Measurements from ENCODE around the gene NR5A1.

The NR5A1 gene

GRCh38 chr9:124480621-124480981, 26.6 kb downstream of the NR5A1 start:
- WGBS, result 21% methylated on average over 6 of the region's 7 CpGs

GRCh38 chr9:124479947-124480620, 27.1 kb downstream of the NR5A1 start:
- no peak overlapping the region for H4K8ac ChIP-seq (ENCODE audit: low read length)
- no peak overlapping the region for H3K9ac ChIP-seq (ENCODE audit: low read length)
- H3K27ac ChIP-seq (ENCODE audit: low read length, poor library complexity, severe bottlenecking), result no peak overlapping the region
- H2BK12ac ChIP-seq (ENCODE audit: low read length in 2 of 2), result no peak overlapping the region
- H3K4me3 ChIP-seq (ENCODE audit: insufficient read depth in 1 of 2, low read depth in 1 of 2, low read length in 2 of 2), result no peak overlapping the region
- no peak overlapping the region for H3K23ac ChIP-seq (ENCODE audit: low read length in 2 of 2)
- H3K18ac ChIP-seq (ENCODE audit: low read depth in 1 of 2, low read length in 2 of 2), result no peak overlapping the region
- no peak overlapping the region for H4K91ac ChIP-seq (ENCODE audit: low read length)
- no peaks in the 10 kb centered on the region for H3K36me3 ChIP-seq (ENCODE audit: control insufficient read depth in 1 of 2, insufficient read depth in 2 of 2, low read depth in 1 of 2, low read length in 2 of 2)
- H3K4me1 ChIP-seq (ENCODE audit: control insufficient read depth, insufficient read depth, low read depth, low read length), result peaks cover 11% of the 10 kb centered on the region
- no peak overlapping the region for H2BK5ac ChIP-seq (ENCODE audit: low read depth, low read length, poor library complexity, severe bottlenecking)
- peaks cover 70 to 86% of the 10 kb centered on the region in 2 experiments for H3K27me3 ChIP-seq (ENCODE audit: control insufficient read depth in 1 of 2, insufficient read depth in 1 of 2, low read length in 2 of 2)
- no peak overlapping the region for H3K4me2 ChIP-seq (ENCODE audit: low read length, poor library complexity, severe bottlenecking)
- no peak overlapping the region for H3K14ac ChIP-seq (ENCODE audit: low read length in 2 of 2)
- H3K79me1 ChIP-seq (replicated peaks; ENCODE audit: low read length, poor library complexity, severe bottlenecking), result no peaks in the 10 kb centered on the region
- no peak overlapping the region for H2AK5ac ChIP-seq (ENCODE audit: low read length, severe bottlenecking)
- no peak overlapping the region for H3K4ac ChIP-seq (ENCODE audit: low read depth in 1 of 2, low read length in 2 of 2)
- 76% methylated on average over 6 of the region's 6 CpGs for WGBS
- no peak overlapping the region for H2BK120ac ChIP-seq (ENCODE audit: low read depth, low read length)
- no peak overlapping the region for H2AFZ ChIP-seq (ENCODE audit: low read depth, low read length)
- no peaks in the 10 kb centered on the region for H3K9me3 ChIP-seq (ENCODE audit: control insufficient read depth, low read length)
- no peak for DNase-seq
- H2BK15ac ChIP-seq (ENCODE audit: low read depth, poor library complexity, severe bottlenecking), result no peak overlapping the region

More at GRCh38 chr9:124480621-124480981, 26.6 kb downstream of the NR5A1 start:
- Histone ChIP-seq H3K23ac (ENCODE audit: low read length in 2 of 2) (no peak overlapping the region), H3K27ac (ENCODE audit: low read length, poor library complexity, severe bottlenecking) (no peak overlapping the region), H3K4ac (ENCODE audit: low read depth in 1 of 2, low read length in 2 of 2) (no peak overlapping the region), H3K27me3 (ENCODE audit: control insufficient read depth in 1 of 2, insufficient read depth in 1 of 2, low read length in 2 of 2) (peaks cover 67 to 86% of the 10 kb centered on the region in 2 experiments), H4K8ac (ENCODE audit: low read length) (no peak overlapping the region), H3K4me3 (ENCODE audit: insufficient read depth in 1 of 2, low read depth in 1 of 2, low read length in 2 of 2) (no peak overlapping the region), H3K4me1 (ENCODE audit: control insufficient read depth, insufficient read depth, low read depth, low read length) (peaks cover 11% of the 10 kb centered on the region), H2BK5ac (ENCODE audit: low read depth, low read length, poor library complexity, severe bottlenecking) (no peak overlapping the region), H3K36me3 (ENCODE audit: control insufficient read depth in 1 of 2, insufficient read depth in 2 of 2, low read depth in 1 of 2, low read length in 2 of 2) (no peaks in the 10 kb centered on the region), H3K9me3 (ENCODE audit: control insufficient read depth, low read length) (no peaks in the 10 kb centered on the region), H2AFZ (ENCODE audit: low read depth, low read length) (no peak overlapping the region), H2BK120ac (ENCODE audit: low read depth, low read length) (no peak overlapping the region), H2BK15ac (ENCODE audit: low read depth, poor library complexity, severe bottlenecking) (no peak overlapping the region), H3K18ac (ENCODE audit: low read depth in 1 of 2, low read length in 2 of 2) (no peak overlapping the region), H2BK12ac (ENCODE audit: low read length in 2 of 2) (no peak overlapping the region), H3K9ac (ENCODE audit: low read length) (no peak overlapping the region), H3K4me2 (ENCODE audit: low read length, poor library complexity, severe bottlenecking) (no peak overlapping the region), H4K91ac (ENCODE audit: low read length) (no peak overlapping the region), H3K79me1 (replicated peaks; ENCODE audit: low read length, poor library complexity, severe bottlenecking) (no peaks in the 10 kb centered on the region), H2AK5ac (ENCODE audit: low read length, severe bottlenecking) (no peak overlapping the region), H3K14ac (ENCODE audit: low read length in 2 of 2) (no peak overlapping the region)
- DNase-seq, result peak; percentile 26

GRCh38 chr9:124479371-124479770, 27.8 kb downstream of the NR5A1 start:
- 86% methylated on average over 15 of the region's 16 CpGs for WGBS
- no peak overlapping the region for H3K9ac ChIP-seq (ENCODE audit: low read length)
- no peak overlapping the region for H2AK5ac ChIP-seq (ENCODE audit: low read length, severe bottlenecking)
- DNase-seq, result no peak
- no peak overlapping the region for H3K23ac ChIP-seq (ENCODE audit: low read length in 2 of 2)
- no peak overlapping the region for H2BK120ac ChIP-seq (ENCODE audit: low read depth, low read length)
- no peaks in the 10 kb centered on the region for H3K79me1 ChIP-seq (replicated peaks; ENCODE audit: low read length, poor library complexity, severe bottlenecking)
- peaks cover 11% of the 10 kb centered on the region for H3K4me1 ChIP-seq (ENCODE audit: control insufficient read depth, insufficient read depth, low read depth, low read length)
- no peak overlapping the region for H3K18ac ChIP-seq (ENCODE audit: low read depth in 1 of 2, low read length in 2 of 2)
- no peak overlapping the region for H3K4me3 ChIP-seq (ENCODE audit: insufficient read depth in 1 of 2, low read depth in 1 of 2, low read length in 2 of 2)
- no peak overlapping the region for H4K91ac ChIP-seq (ENCODE audit: low read length)
- no peaks in the 10 kb centered on the region for H3K36me3 ChIP-seq (ENCODE audit: control insufficient read depth in 1 of 2, insufficient read depth in 2 of 2, low read depth in 1 of 2, low read length in 2 of 2)
- H3K4ac ChIP-seq (ENCODE audit: low read depth in 1 of 2, low read length in 2 of 2), result no peak overlapping the region
- H3K9me3 ChIP-seq (ENCODE audit: control insufficient read depth, low read length), result no peaks in the 10 kb centered on the region
- no peak overlapping the region for H2BK5ac ChIP-seq (ENCODE audit: low read depth, low read length, poor library complexity, severe bottlenecking)
- no peak overlapping the region for H2AFZ ChIP-seq (ENCODE audit: low read depth, low read length)
- peak overlapping the region in 1 of 2 experiments; percentile 53 for H3K14ac ChIP-seq (ENCODE audit: low read length in 2 of 2)
- H3K4me2 ChIP-seq (ENCODE audit: low read length, poor library complexity, severe bottlenecking), result no peak overlapping the region
- no peak overlapping the region for H2BK15ac ChIP-seq (ENCODE audit: low read depth, poor library complexity, severe bottlenecking)
- H2BK12ac ChIP-seq (ENCODE audit: low read length in 2 of 2), result no peak overlapping the region
- H3K27me3 ChIP-seq (ENCODE audit: control insufficient read depth in 1 of 2, insufficient read depth in 1 of 2, low read length in 2 of 2), result peaks cover 70 to 89% of the 10 kb centered on the region in 2 experiments
- no peak overlapping the region for H4K8ac ChIP-seq (ENCODE audit: low read length)
- H3K27ac ChIP-seq (ENCODE audit: low read length, poor library complexity, severe bottlenecking), result no peak overlapping the region

GRCh38 chr9:124478354-124478753, 28.8 kb downstream of the NR5A1 start:
- H4K91ac ChIP-seq (ENCODE audit: low read length), result no peak overlapping the region
- no peak for DNase-seq
- H3K27me3 ChIP-seq (ENCODE audit: control insufficient read depth in 1 of 2, insufficient read depth in 1 of 2, low read length in 2 of 2), result peaks cover 67 to 86% of the 10 kb centered on the region in 2 experiments
- H3K4me1 ChIP-seq (ENCODE audit: control insufficient read depth, insufficient read depth, low read depth, low read length), result peaks cover 11% of the 10 kb centered on the region
- no peaks in the 10 kb centered on the region for H3K79me1 ChIP-seq (replicated peaks; ENCODE audit: low read length, poor library complexity, severe bottlenecking)
- H3K4me3 ChIP-seq (ENCODE audit: insufficient read depth in 1 of 2, low read depth in 1 of 2, low read length in 2 of 2), result no peak overlapping the region
- H4K8ac ChIP-seq (ENCODE audit: low read length), result peak overlapping the region; percentile 3
- H3K36me3 ChIP-seq (ENCODE audit: control insufficient read depth in 1 of 2, insufficient read depth in 2 of 2, low read depth in 1 of 2, low read length in 2 of 2), result no peaks in the 10 kb centered on the region
- H2BK15ac ChIP-seq (ENCODE audit: low read depth, poor library complexity, severe bottlenecking), result peak overlapping the region; percentile 35
- H3K18ac ChIP-seq (ENCODE audit: low read depth in 1 of 2, low read length in 2 of 2), result no peak overlapping the region
- no peak overlapping the region for H3K27ac ChIP-seq (ENCODE audit: low read length, poor library complexity, severe bottlenecking)
- no peak overlapping the region for H3K23ac ChIP-seq (ENCODE audit: low read length in 2 of 2)
- H2BK5ac ChIP-seq (ENCODE audit: low read depth, low read length, poor library complexity, severe bottlenecking), result no peak overlapping the region
- H3K4ac ChIP-seq (ENCODE audit: low read depth in 1 of 2, low read length in 2 of 2), result no peak overlapping the region
- H2BK120ac ChIP-seq (ENCODE audit: low read depth, low read length), result no peak overlapping the region
- no peak overlapping the region for H2AFZ ChIP-seq (ENCODE audit: low read depth, low read length)
- H3K4me2 ChIP-seq (ENCODE audit: low read length, poor library complexity, severe bottlenecking), result no peak overlapping the region
- no peak overlapping the region for H3K14ac ChIP-seq (ENCODE audit: low read length in 2 of 2)
- H3K9me3 ChIP-seq (ENCODE audit: control insufficient read depth, low read length), result no peaks in the 10 kb centered on the region
- H2BK12ac ChIP-seq (ENCODE audit: low read length in 2 of 2), result no peak overlapping the region
- 22% methylated on average over 12 of the region's 12 CpGs for WGBS
- H3K9ac ChIP-seq (ENCODE audit: low read length), result no peak overlapping the region
- H2AK5ac ChIP-seq (ENCODE audit: low read length, severe bottlenecking), result no peak overlapping the region

Measured in mesenchymal stem cell (in vitro differentiated cells and primary cell).